H1 (cell line): Measurements from ENCODE around the gene GALNT17. TPM values are rescaled to one million over a fixed set of nuclear protein-coding genes. Genes with fewer than 3 reads are reported as not detected.
A peak's percentile ranks its signal among the peaks of the same experiment; 100 is the strongest.

Source experiments
- CTCF ChIA-PET: fragments of 300-600 bp; sonication (Branson Sonifier 250); formaldehyde crosslinking; loops from one replicate; lab custom pipeline; 2021; ENCODE audit not compliant: partially characterized antibody; lab: Charles Lee
- POLR2A ChIA-PET: fragments of 300-600 bp; sonication (Branson Sonifier 250); formaldehyde crosslinking; loops from one replicate; lab custom pipeline; 2021; ENCODE audit warnings: inconsistent platforms; ENCODE audit not compliant: partially characterized antibody; lab: Charles Lee
- DNase-seq, 2 experiments: peaks; one replicate each; pipeline versions ENCODE4 v3.0.0 to v3.0.0-alpha.2; 2010 to 2022; ENCODE audit warnings: low spot score in 2 of 2, low read depth in 1 of 2, mixed read lengths in 1 of 2
- FAIRE-seq: peaks from 2 replicates; lab custom pipeline; 2011; peaks lifted over from hg19 to GRCh38; lab: Jason Lieb, UNC
- H2AFZ ChIP-seq: 2 replicates; pipeline ENCODE4 v1.8.1; 2012; ENCODE audit warnings: low read length, inconsistent platforms
- H2AK5ac ChIP-seq: 2 replicates; pipeline ENCODE4 v1.6.1; 2013; ENCODE audit warnings: low read depth, low read length
- H2BK120ac ChIP-seq: replicated peaks from 2 replicates; pipeline ENCODE3; 2013; ENCODE audit warnings: low read depth, low read length, inconsistent platforms
- H2BK12ac ChIP-seq: 2 replicates; pipeline ENCODE4 v1.6.1; 2013; ENCODE audit warnings: low read depth, low read length
- H2BK15ac ChIP-seq: 2 replicates; pipeline ENCODE4 v1.6.1; 2013; ENCODE audit warnings: low read length
- H2BK20ac ChIP-seq: 2 replicates; pipeline ENCODE4 v1.6.1; 2013; ENCODE audit warnings: low read length
- H2BK5ac ChIP-seq: 2 replicates; pipeline ENCODE4 v1.6.1; 2013; ENCODE audit warnings: low read depth, low read length
- H3K14ac ChIP-seq: 2 replicates; pipeline ENCODE4 v1.6.1; 2013; ENCODE audit warnings: inconsistent platforms; ENCODE audit not compliant: insufficient read length
- H3K18ac ChIP-seq: 2 replicates; pipeline ENCODE4 v1.6.1; 2013; ENCODE audit warnings: low read length; ENCODE audit errors: extremely low read depth
- H3K23ac ChIP-seq: 2 replicates; pipeline ENCODE4 v1.6.1; 2013; ENCODE audit warnings: inconsistent platforms; ENCODE audit not compliant: insufficient read length
- H3K23me2 ChIP-seq: 2 replicates; pipeline ENCODE4 v1.6.1; 2013; ENCODE audit warnings: low read depth, low read length
- H3K27ac ChIP-seq: 2 replicates; pipeline ENCODE4 v1.6.1; 2011; ENCODE audit warnings: low read depth, low read length, inconsistent platforms
- H3K27me3 ChIP-seq, 4 experiments: replicated peaks in 1 of 4; 1 replicate in 1 of 4; 2 replicates in 3 of 4; pipeline versions ENCODE4 v1.6.1 to v1.8.1; 2011 to 2013; ENCODE audit warnings: low read length in 3 of 4, mild to moderate bottlenecking in 3 of 4, inconsistent platforms in 2 of 4, mixed read lengths in 2 of 4, moderate library complexity in 1 of 4; ENCODE audit not compliant: control insufficient read depth in 3 of 4, insufficient read depth in 3 of 4; ENCODE audit errors: extremely low read depth in 1 of 4
- H3K36me3 ChIP-seq, 4 experiments: 2 replicates each; pipeline versions ENCODE4 v1.6.1 to v1.8.1; 2011 to 2013; ENCODE audit warnings: mild to moderate bottlenecking in 4 of 4, low read length in 3 of 4, moderate library complexity in 2 of 4, control low read depth in 1 of 4, inconsistent platforms in 1 of 4; ENCODE audit not compliant: insufficient read depth in 4 of 4, control insufficient read depth in 2 of 4
- H3K4ac ChIP-seq: replicated peaks from 2 replicates; pipeline ENCODE3; 2013; ENCODE audit warnings: low read length, low read depth, mixed read lengths, inconsistent platforms; ENCODE audit not compliant: insufficient read length
- H3K4me1 ChIP-seq, 4 experiments: replicated peaks in 1 of 4; 1 replicate in 1 of 4; 2 replicates in 3 of 4; pipeline versions ENCODE4 v1.6.1 to v1.8.1; 2011 to 2013; ENCODE audit warnings: low read length in 3 of 4, inconsistent platforms in 2 of 4, mixed read lengths in 1 of 4; ENCODE audit not compliant: insufficient read depth in 4 of 4, control insufficient read depth in 3 of 4
- H3K4me2 ChIP-seq, 2 experiments: 2 replicates each; pipeline versions ENCODE4 v1.6.1 to v1.8.1; 2011 to 2013; ENCODE audit warnings: low read depth in 2 of 2, low read length in 2 of 2, control low read depth in 1 of 2, inconsistent platforms in 1 of 2, mild to moderate bottlenecking in 1 of 2; ENCODE audit not compliant: insufficient read depth in 1 of 2
- H3K4me3 ChIP-seq, 4 experiments: fragments of 200-600, 300-600 bp in 1 of 4; sonication (generic), shearing (Covaris generic), sonication (Bioruptor Twin) in 1 of 4; 2 replicates each; pipeline versions ENCODE4 v1.5.1 to v1.8.1; 2011 to 2016; ENCODE audit warnings: low read length in 4 of 4, low read depth in 3 of 4, control low read depth in 2 of 4, inconsistent platforms in 2 of 4, mild to moderate bottlenecking in 2 of 4, mixed read lengths in 1 of 4, moderate library complexity in 1 of 4; ENCODE audit not compliant: insufficient read depth in 2 of 4; ENCODE audit errors: extremely low read depth in 1 of 4
- H3K56ac ChIP-seq: replicated peaks from 2 replicates; pipeline ENCODE3; 2013; ENCODE audit warnings: low read depth, mild to moderate bottlenecking, mixed read lengths, low read length, inconsistent platforms; ENCODE audit not compliant: insufficient read length
- H3K79me1 ChIP-seq: 2 replicates; pipeline ENCODE4 v1.6.1; 2013; ENCODE audit warnings: low read depth, low read length, control low read depth
- H3K79me2 ChIP-seq, 2 experiments: 2 replicates each; pipeline versions ENCODE4 v1.6.1 to v1.8.1; 2012 to 2013; ENCODE audit warnings: low read length in 2 of 2, mild to moderate bottlenecking in 2 of 2, inconsistent platforms in 1 of 2; ENCODE audit not compliant: insufficient read depth in 2 of 2, control insufficient read depth in 1 of 2
- H3K9ac ChIP-seq, 4 experiments: replicated peaks in 1 of 4; 1 replicate in 1 of 4; 2 replicates in 3 of 4; pipeline versions ENCODE4 v1.6.1 to v1.8.1; 2011 to 2013; ENCODE audit warnings: low read depth in 3 of 4, low read length in 3 of 4, control low read depth in 2 of 4, mild to moderate bottlenecking in 2 of 4, moderate library complexity in 2 of 4, inconsistent platforms in 1 of 4; ENCODE audit errors: extremely low read depth in 1 of 4
- H3K9me3 ChIP-seq, 2 experiments: 2 replicates each; pipeline versions ENCODE4 v1.6.1 to v1.8.1; 2012 to 2013; ENCODE audit warnings: mild to moderate bottlenecking in 2 of 2, moderate library complexity in 2 of 2, control low read depth in 1 of 2, inconsistent platforms in 1 of 2, low read depth in 1 of 2, low read length in 1 of 2, mixed read lengths in 1 of 2; ENCODE audit not compliant: insufficient read depth in 2 of 2
- H4K20me1 ChIP-seq, 2 experiments: replicated peaks in 1 of 2; 2 replicates each; pipeline versions ENCODE3 to v1.8.1; 2011 to 2013; ENCODE audit warnings: inconsistent platforms in 2 of 2, low read length in 2 of 2, mild to moderate bottlenecking in 1 of 2; ENCODE audit not compliant: insufficient read depth in 2 of 2, control insufficient read depth in 1 of 2
- H4K5ac ChIP-seq: 2 replicates; pipeline ENCODE4 v1.6.1; 2013; ENCODE audit warnings: low read length, low read depth, mixed read lengths, inconsistent platforms; ENCODE audit not compliant: insufficient read length
- H4K8ac ChIP-seq: 2 replicates; pipeline ENCODE4 v1.8.0; 2013; ENCODE audit warnings: mild to moderate bottlenecking, moderate library complexity, low read length, inconsistent platforms; ENCODE audit not compliant: insufficient read depth; ENCODE audit errors: extremely low read depth
- H4K91ac ChIP-seq: replicated peaks from 2 replicates; pipeline ENCODE3; 2013; ENCODE audit warnings: low read length, mixed read lengths, inconsistent platforms; ENCODE audit not compliant: insufficient read length
- BACH1 ChIP-seq: IDR thresholded peaks from 2 replicates; pipeline ENCODE4 v1.6.1; 2012; ENCODE audit warnings: low read length, improper control_type of control experiment
- CEBPB ChIP-seq: IDR thresholded peaks from 2 replicates; pipeline ENCODE4 v1.6.1; 2012; ENCODE audit warnings: low read depth, low read length
- HDAC6 ChIP-seq: IDR thresholded peaks from one replicate; pipeline ENCODE4 v1.7.1; 2012; ENCODE audit warnings: low read depth, mild to moderate bottlenecking, inconsistent platforms, low read length, moderate library complexity
- NANOG ChIP-seq: IDR thresholded peaks from 2 replicates; pipeline ENCODE4 v1.6.1; 2011; ENCODE audit warnings: low read length, low read depth, mild to moderate bottlenecking, inconsistent platforms; ENCODE audit not compliant: insufficient read depth, poor library complexity, severe bottlenecking
- RFX5 ChIP-seq: IDR thresholded peaks from 2 replicates; pipeline ENCODE4 v1.6.1; 2011; ENCODE audit warnings: low read depth, low read length, improper control_type of control experiment, borderline replicate concordance
- SAP30 ChIP-seq: fragments of 300-600 bp; sonication (generic); IDR thresholded peaks from 2 replicates; pipeline ENCODE4 v1.7.1; 2012; ENCODE audit warnings: low read length, moderate library complexity, mild to moderate bottlenecking, inconsistent platforms; ENCODE audit not compliant: insufficient read depth, insufficient replicate concordance
- SP4 ChIP-seq: IDR thresholded peaks from 2 replicates; pipeline ENCODE4 v1.6.1; 2012; ENCODE audit warnings: low read length, inconsistent platforms
- SUZ12 ChIP-seq: fragments of 200-600 bp; sonication (generic); IDR thresholded peaks from 2 replicates; pipeline ENCODE4 v1.6.1; 2012; ENCODE audit warnings: mild to moderate bottlenecking, inconsistent platforms, low read length, moderate library complexity, mixed read lengths
- TAF7 ChIP-seq: optimal IDR thresholded peaks from 2 replicates; pipeline ENCODE3; 2011; ENCODE audit warnings: low read depth, mild to moderate bottlenecking, inconsistent platforms, low read length, moderate library complexity, borderline replicate concordance
- WGBS, 2 experiments: shearing (Covaris generic) in 1 of 2; methylation state at CpG; one replicate each; pipeline versions ENCODE4 v1.1.6 to v1.1.7; 2013 to 2015; ENCODE audit warnings: low lambda C conversion rate in 2 of 2, mixed read lengths in 2 of 2, inconsistent platforms in 1 of 2, low coverage in 1 of 2, missing lambda C conversion rate in 1 of 2; ENCODE audit not compliant: insufficient replicate concordance in 2 of 2, insufficient coverage in 1 of 2, insufficient read length in 1 of 2; ENCODE audit errors: extremely low coverage in 1 of 2, missing lambda C conversion rate in 1 of 2; 5-methylcytosine and 5-hydroxymethylcytosine counted together
- polyA plus RNA-seq, 7 experiments: library from polyadenylated mRNA; depleted of rRNA in 3 of 7; stranded (reverse) in 5 of 7; unstranded in 2 of 7; fragments of >200 nt in 5 of 7; fragments of 200-250 nt in 2 of 7; gene quantifications; 1 replicate in 5 of 7; 2 replicates in 1 of 7; 4 replicates in 1 of 7; pipeline versions ENCODE4 v1.2.1 to v1.2.3, GENCODE V29; 2011 to 2013; ENCODE audit warnings: missing spikeins in 2 of 7, mixed read lengths in 2 of 7
- total RNA-seq: library from RNA; stranded (reverse); fragmentation: NEBNext Ultra II Directional; extraction: Animal tissue kit (Norgen Biotek cat#: 25700); gene quantifications from 2 replicates; pipeline ENCODE4 v1.2.1, GENCODE V29; 2021

Gene GALNT17
- total and polyA plus RNA-seq, 2 of the 8 experiments (the other 6 are each of a cell fraction or from before 2014, with no cell fraction given): 37.7 to 47.0 TPM

GRCh38 chr7:71439321-71439720 lies 307.4 kb downstream of the GALNT17 start:
- Histone ChIP-seq H3K18ac (no peak overlapping the region), H4K5ac (no peak overlapping the region), H4K91ac (peak overlapping the region; percentile 2), H3K14ac (no peak overlapping the region), H3K27me3 (no peaks in the 10 kb centered on the region), H3K79me1 (no peaks in the 10 kb centered on the region), H4K20me1 (no peaks in the 10 kb centered on the region), H3K23me2 (no peaks in the 10 kb centered on the region), H2BK12ac (no peak overlapping the region), H3K56ac (no peak overlapping the region), H3K9ac (no peak overlapping the region), H3K4me1 (peaks cover 0 to 12% (median 4%) of the 10 kb centered on the region in 4 experiments; a peak in 5 of 7 replicates), H2AK5ac (no peak overlapping the region), H3K4me3 (no peak overlapping the region), H2BK20ac (no peak overlapping the region), H2BK15ac (no peak overlapping the region), H3K4me2 (no peak overlapping the region), H2BK120ac (no peak overlapping the region), H3K27ac (no peak overlapping the region), H3K79me2 (no peaks in the 10 kb centered on the region; a peak in 1 of 4 replicates), H3K9me3 (peaks cover 12 to 14% of the 10 kb centered on the region in 2 experiments), H4K8ac (no peak overlapping the region), H2BK5ac (no peak overlapping the region), H3K23ac (no peak overlapping the region), H2AFZ (no peak overlapping the region), H3K36me3 (peaks cover 0 to 24% (median 8%) of the 10 kb centered on the region in 4 experiments; a peak in 4 of 8 replicates), H3K4ac (no peak overlapping the region)
- no peak for DNase-seq
- TF ChIP-seq NANOG (no peak), HDAC6 (no peak), RFX5 (no peak), SP4 (no peak), BACH1 (no peak), CEBPB (no peak), SUZ12 (no peak), TAF7 (no peak), SAP30 (no peak)
- POLR2A ChIA-PET: no interaction called here
- WGBS, 2 experiments: 91% methylated on average over 7 of the region's 7 CpGs; no CpG with 5 or more reads in 1 of the 2 experiments
- no peak for FAIRE-seq
- CTCF ChIA-PET: interaction anchor here (0.5 kb wide), 1 partner anchor 59 kb away, joined by 4 read pairs; no protein-coding TSS in a partner anchor
